HepG2 (cell line): ENCODE measurements around the gene LRRC3. TPM values are rescaled to one million over a fixed set of nuclear protein-coding genes. Genes with fewer than 3 reads are reported as not detected.
A peak's percentile ranks its signal among the peaks of the same experiment; 100 is the strongest.

Source experiments
- ARID5B ChIP-seq: IDR thresholded peaks from 2 replicates; pipeline ENCODE4 v1.4.0; 2020; ENCODE audit warnings: mild to moderate bottlenecking, missing genetic modification reagents
- BCL6 ChIP-seq: IDR thresholded peaks from 2 replicates; pipeline ENCODE4 v1.6.1; 2016; ENCODE audit warnings: missing genetic modification reagents, missing compliant biosample characterization
- CREBL2 ChIP-seq: sonication (generic); formaldehyde crosslinking; IDR thresholded peaks from 2 replicates; pipeline ENCODE4 v1.8.1; 2023; ENCODE audit warnings: missing genetic modification reagents, mild to moderate bottlenecking, borderline replicate concordance
- GLI4 ChIP-seq: sonication (generic); formaldehyde crosslinking; IDR thresholded peaks from 2 replicates; pipeline ENCODE4 v1.5.1; 2020; ENCODE audit warnings: missing genetic modification reagents, mild to moderate bottlenecking, moderate library complexity, borderline replicate concordance
- HNF1A ChIP-seq, 2 experiments: sonication (generic) in 1 of 2; formaldehyde crosslinking in 1 of 2; IDR thresholded peaks; 2 replicates each; pipeline versions ENCODE4 v1.4.0 to v1.6.1; 2016 to 2020; ENCODE audit warnings: borderline replicate concordance in 1 of 2, low read depth in 1 of 2, mild to moderate bottlenecking in 1 of 2, missing genetic modification reagents in 1 of 2
- KDM1A ChIP-seq: IDR thresholded peaks from 2 replicates; pipeline ENCODE4 v1.6.1; 2016; ENCODE audit warnings: missing compliant biosample characterization
- KLF6 ChIP-seq: IDR thresholded peaks from 2 replicates; pipeline ENCODE4 v1.8.0; 2016; ENCODE audit warnings: missing biosample characterization, missing genetic modification reagents
- NFKB2 ChIP-seq: sonication (generic); formaldehyde crosslinking; IDR thresholded peaks from 2 replicates; pipeline ENCODE4 v1.4.0; 2020; ENCODE audit warnings: missing genetic modification reagents, borderline replicate concordance
- PAX8 ChIP-seq: sonication (generic); formaldehyde crosslinking; IDR thresholded peaks from 2 replicates; pipeline ENCODE4 v1.8.0; 2022; ENCODE audit warnings: mild to moderate bottlenecking, missing genetic modification reagents, borderline replicate concordance
- PBX3 ChIP-seq: sonication (generic); formaldehyde crosslinking; IDR thresholded peaks from 2 replicates; pipeline ENCODE4 v1.8.1; 2023; ENCODE audit warnings: missing genetic modification reagents, inconsistent platforms, borderline replicate concordance
- RFX3 ChIP-seq: IDR thresholded peaks from 2 replicates; pipeline ENCODE4 v1.6.1; 2016; ENCODE audit warnings: missing biosample characterization, missing genetic modification reagents
- ZC3H13 ChIP-seq: sonication (generic); formaldehyde crosslinking; IDR thresholded peaks from 2 replicates; pipeline ENCODE4 v1.8.1; 2023; ENCODE audit warnings: mild to moderate bottlenecking, missing genetic modification reagents, moderate library complexity
- ZNF225 ChIP-seq: sonication (generic); formaldehyde crosslinking; IDR thresholded peaks from 2 replicates; pipeline ENCODE4 v1.4.0; 2020; ENCODE audit warnings: mild to moderate bottlenecking, missing genetic modification reagents
- ZNF234 ChIP-seq: sonication (generic); formaldehyde crosslinking; conservative IDR thresholded peaks from 2 replicates; pipeline ENCODE4 v1.5.1; 2020; ENCODE audit warnings: mild to moderate bottlenecking, missing genetic modification reagents
- ZNF333 ChIP-seq: sonication (generic); formaldehyde crosslinking; IDR thresholded peaks from 2 replicates; pipeline ENCODE4 v1.4.0; 2020; ENCODE audit warnings: mild to moderate bottlenecking, missing genetic modification reagents, borderline replicate concordance
- ZNF335 ChIP-seq: sonication (generic); formaldehyde crosslinking; IDR thresholded peaks from 2 replicates; pipeline ENCODE4 v1.4.0; 2020; ENCODE audit warnings: missing genetic modification reagents
- ZNF839 ChIP-seq: sonication (generic); formaldehyde crosslinking; IDR thresholded peaks from 2 replicates; pipeline ENCODE4 v1.4.0; 2020; ENCODE audit warnings: missing genetic modification reagents, mild to moderate bottlenecking, borderline replicate concordance
- polyA plus RNA-seq, 8 experiments: library from polyadenylated mRNA; depleted of rRNA in 3 of 8; stranded (reverse) in 7 of 8; unstranded in 1 of 8; fragments of >200 nt; fragmentation: Illumina TruSeq in 4 of 8; extraction: Trizol in 4 of 8; gene quantifications; 2 replicates each; pipeline versions ENCODE4 v1.2.1 to v1.2.3, GENCODE V29; 2011 to 2016; ENCODE audit warnings: low read depth in 4 of 8, missing spikeins in 1 of 8, mixed read lengths in 1 of 8; ENCODE audit not compliant: insufficient read depth in 1 of 8
- total RNA-seq, 5 experiments: library from RNA; depleted of rRNA; stranded (reverse); fragments of >200 nt; fragmentation: Illumina TruSeq; extraction: Trizol; gene quantifications; 2 replicates each; pipeline ENCODE4 v1.2.3, GENCODE V29; 2016; ENCODE audit warnings: low read depth in 1 of 5

The LRRC3 gene
- total and polyA plus RNA-seq, 2 of the 13 experiments (the other 11 are each of a cell fraction or from before 2014, with no cell fraction given), result 4.8 to 16.5 TPM

- TF ChIP-seq CREBL2 (CRISPR knock-in tag), result no peak
- no peak for TF ChIP-seq ZNF234 (CRISPR knock-in tag)
- TF ChIP-seq HNF1A (IDR thresholded peaks at IDR 0.05; ENCODE audit: low read depth), result no peak
- no peak for TF ChIP-seq HNF1A (CRISPR knock-in tag; IDR thresholded peaks at IDR 0.05; ENCODE audit: borderline replicate concordance)
- no peak for TF ChIP-seq BCL6
- TF ChIP-seq NFKB2, result no peak
- TF ChIP-seq ZNF333, result no peak
- TF ChIP-seq ZNF225 (CRISPR knock-in tag), result no peak; the same call in 1 of the 2 replicates
- TF ChIP-seq RFX3, result no peak
- TF ChIP-seq GLI4 (CRISPR knock-in tag), result no peak; the same call in 1 of the 2 replicates
- 0 out of 2 replicates have a peak, but pooled peaks have one; percentile 23 for TF ChIP-seq KLF6 (CRISPR knock-in tag)
- no peak for TF ChIP-seq PAX8 (CRISPR knock-in tag)
- TF ChIP-seq KDM1A (CRISPR knock-in tag), result no peak
- no peak for TF ChIP-seq PBX3 (CRISPR knock-in tag)
- no peak for TF ChIP-seq ARID5B
- no peak for TF ChIP-seq ZC3H13 (CRISPR knock-in tag)
- TF ChIP-seq ZNF839, result no peak; the same call in 1 of the 2 replicates
- TF ChIP-seq ZNF335, result peak; percentile 29; the same call in 1 of the 2 replicates
These were observed 28.3 kb downstream of the LRRC3 start (continued) for GRCh38 chr21:44483288-44484237.
